ENCODE measurements around the gene CDH5. TPM values are rescaled to one million over a fixed set of nuclear protein-coding genes. Genes with fewer than 3 reads are reported as not detected.

CDH5 gene
- total and polyA plus RNA-seq, 2 of the 8 experiments (the other 6 are each of a cell fraction or from before 2014, with no cell fraction given): 0.32 TPM

DNA sequence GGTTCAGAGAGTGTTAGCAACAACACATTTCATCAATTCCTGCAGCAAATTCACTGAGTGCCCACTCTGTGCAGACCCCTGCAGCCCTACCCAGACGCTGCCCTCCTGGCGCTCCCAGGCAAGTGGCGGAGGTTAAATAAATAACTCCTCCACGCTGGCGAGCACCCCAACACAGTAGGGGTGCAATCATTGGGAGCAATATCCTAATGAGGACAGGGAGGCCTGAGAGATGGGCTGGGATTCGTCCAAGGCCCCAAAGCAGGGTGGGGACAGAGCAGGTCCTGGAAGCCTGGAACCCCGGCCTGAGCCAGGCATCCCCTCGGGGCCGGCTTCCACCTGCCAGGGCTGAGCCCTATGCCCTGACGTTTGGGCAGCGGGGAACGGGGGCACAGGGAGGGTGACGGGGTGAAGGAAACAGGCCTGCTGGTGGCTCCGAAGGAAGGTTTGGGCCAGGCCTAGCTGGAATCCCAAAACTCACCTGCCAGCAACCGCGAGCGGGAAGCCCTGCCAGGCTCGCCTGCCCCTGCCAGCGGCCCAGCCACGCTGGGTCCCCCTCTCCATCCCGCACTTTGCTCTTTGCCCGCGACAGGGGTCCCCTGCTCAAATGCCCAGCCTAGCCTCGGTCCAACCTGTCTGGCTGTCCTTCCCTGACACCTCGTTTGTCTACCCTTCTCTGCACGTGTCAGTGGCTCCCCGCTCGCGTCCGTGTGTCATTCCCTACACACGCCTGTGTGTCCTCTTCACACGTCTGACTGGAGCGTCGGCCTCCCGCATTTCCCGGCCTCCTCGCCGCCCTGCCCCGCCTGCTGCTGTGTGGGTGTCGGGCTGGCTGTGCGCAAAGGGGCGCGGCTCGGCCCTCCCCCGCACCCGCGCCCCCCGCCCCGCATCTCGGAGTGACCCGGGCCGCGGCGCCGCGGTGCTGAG, 59.9 kb downstream of the CDH5 start (continued):
- peak; percentile 40 for TF ChIP-seq KDM4A (IDR thresholded peaks at IDR 0.05; ENCODE audit: low read depth, low read length, severe bottlenecking)
